GM21528 (cell line): ENCODE results near the gene ENGASE.

ENCODE experiments used
- ATAC-seq: cut with Tn5 transposase; IDR thresholded peaks from one replicate; pipeline ENCODE4 v1.9.1; 2021; ENCODE audit warnings: mild to moderate bottlenecking, moderate library complexity; ENCODE audit not compliant: unreplicated experiment, low FRiP score

The ENGASE gene

DNA sequence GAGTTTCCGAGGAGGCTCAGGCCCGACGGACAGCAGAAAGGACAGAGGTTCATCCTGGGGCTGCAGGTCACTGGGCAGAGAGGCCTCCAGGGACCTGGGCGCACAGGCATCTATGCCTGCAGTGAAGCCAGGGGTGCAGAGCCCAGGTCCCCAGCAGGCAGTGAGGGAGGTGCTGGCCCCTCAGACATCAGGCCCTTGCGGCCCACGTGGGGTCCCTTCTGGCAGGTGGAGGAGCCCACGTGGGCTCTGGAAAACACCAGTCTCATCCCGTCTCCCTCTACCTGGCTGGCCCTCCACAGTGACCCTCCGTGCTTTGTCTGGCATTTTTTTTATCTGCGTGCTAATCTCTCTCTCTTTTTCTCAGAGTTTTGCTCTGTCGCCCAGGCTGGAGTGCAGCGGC lies 36.5 kb downstream of the ENGASE start:
- no peak for ATAC-seq

DNA sequence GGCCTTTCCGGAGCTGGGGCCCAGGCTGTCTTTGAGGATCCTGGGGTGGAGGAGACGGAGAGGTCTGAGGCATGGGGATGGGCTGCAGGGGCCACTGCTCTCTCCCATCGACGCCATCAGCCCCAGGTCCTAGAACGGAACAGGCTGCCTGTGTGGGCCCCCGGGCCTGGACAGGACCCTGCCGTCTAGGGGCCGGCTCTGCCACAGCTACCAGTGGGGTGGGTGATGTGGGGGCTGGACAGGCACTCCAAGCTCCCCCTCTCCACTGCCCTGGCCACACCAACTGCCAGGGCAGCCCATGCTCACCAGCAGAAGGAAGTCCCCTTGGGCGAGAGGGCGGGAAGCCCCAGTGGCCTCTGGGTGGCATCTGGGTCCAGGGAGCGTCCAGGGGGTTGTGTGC lies 37.8 kb downstream of the ENGASE start:
- no peak for ATAC-seq

DNA sequence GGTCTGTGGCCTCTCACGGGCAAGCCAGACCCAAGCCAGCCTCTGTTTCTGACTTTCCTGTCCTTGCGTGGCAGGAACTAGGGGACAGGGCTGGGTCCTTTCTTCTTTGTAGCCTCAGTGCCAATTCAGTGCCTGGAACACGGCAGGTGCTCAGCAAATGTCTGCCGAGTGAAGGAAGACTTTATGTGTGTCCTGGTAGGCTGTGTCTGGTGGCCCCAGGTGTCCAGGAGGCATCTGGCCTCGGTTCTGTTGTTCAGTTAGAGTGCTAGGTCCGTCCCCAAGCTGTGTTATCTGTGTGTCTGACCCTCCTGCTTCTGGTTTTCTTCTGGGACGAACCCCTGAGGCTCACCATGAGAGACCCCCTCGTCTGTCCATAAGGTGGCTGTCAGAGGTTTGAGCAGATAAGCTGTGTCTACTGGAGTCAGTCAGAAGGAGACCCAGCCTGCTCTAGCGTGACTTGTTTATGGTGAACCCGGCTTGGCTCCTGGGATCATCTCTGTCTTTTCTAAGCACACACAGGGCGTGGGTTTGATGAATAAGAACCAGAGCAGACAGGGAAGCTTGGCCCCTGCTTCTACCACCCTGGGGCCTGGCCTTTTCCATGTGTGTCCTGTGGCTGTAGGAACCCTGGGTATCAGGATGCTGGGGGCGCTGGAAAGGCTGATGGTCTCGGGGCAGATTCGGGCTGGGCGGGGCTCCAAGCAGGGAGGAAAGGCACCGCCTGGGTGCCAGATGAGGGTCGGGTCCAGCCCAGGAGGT lies 39.3 kb downstream of the ENGASE start:
- no peak for ATAC-seq

DNA sequence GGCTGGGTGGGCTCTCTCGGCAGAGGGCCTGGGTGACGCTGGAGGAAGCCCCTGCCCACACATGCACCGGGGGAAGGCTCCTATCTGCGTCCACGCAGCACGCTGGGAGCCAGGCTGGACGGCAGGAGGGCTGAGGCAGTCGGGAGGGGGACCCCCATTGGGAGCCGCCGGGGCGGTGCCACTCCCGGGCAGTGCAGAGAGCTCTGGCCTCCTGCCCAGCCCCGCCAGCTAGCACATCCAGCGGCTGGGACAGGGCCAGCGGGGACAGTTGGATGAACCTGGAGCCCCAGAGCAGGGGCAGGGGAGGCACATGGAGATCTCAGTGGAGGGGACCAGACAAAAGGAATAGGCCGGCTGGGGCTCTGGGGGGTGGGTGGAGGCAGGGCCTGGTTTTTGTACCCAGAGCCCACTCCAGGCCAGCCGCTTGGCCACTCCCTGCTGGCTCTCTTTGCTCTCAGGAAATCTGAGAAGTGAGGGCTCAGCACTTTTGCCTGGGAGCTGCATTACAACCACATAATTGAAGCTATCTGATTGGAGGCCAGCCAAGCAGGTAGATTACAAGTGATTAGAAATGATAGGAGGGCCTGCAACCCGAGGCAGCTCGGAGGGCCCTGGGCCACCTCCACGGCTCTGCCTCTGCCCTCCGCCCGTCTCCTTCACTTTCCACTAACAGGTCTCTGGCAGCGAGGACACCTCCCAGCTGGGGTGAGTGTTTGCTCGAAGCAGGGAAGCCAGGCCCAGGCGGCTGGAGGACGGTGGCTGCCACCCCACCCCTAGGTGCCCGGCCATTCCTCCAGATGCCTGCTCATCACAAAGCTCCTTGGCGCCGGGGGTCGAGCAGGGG lies 40.1 kb downstream of the ENGASE start:
- ATAC-seq = no peak

DNA sequence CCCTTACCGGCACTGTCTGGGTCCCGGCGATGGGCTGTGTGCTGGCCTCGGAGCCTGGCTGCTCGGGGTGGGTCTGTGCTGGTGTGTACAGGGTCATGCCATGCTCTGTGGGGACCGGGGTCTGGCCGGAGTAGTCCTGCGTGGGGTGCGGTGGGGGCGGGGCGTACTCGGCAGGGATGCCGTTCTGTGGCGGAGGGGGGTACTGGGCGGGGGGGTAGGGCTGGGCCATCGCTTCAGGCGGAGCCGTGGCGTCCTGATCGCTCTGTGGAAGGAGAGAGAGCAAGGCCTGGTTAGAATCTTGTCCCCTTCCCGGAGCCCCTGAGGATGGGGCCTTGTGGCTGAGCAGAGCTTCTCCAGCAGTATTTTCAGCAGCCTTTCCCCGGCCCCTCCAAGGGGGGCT lies 40.9 kb downstream of the ENGASE start:
- ATAC-seq = no peak

DNA sequence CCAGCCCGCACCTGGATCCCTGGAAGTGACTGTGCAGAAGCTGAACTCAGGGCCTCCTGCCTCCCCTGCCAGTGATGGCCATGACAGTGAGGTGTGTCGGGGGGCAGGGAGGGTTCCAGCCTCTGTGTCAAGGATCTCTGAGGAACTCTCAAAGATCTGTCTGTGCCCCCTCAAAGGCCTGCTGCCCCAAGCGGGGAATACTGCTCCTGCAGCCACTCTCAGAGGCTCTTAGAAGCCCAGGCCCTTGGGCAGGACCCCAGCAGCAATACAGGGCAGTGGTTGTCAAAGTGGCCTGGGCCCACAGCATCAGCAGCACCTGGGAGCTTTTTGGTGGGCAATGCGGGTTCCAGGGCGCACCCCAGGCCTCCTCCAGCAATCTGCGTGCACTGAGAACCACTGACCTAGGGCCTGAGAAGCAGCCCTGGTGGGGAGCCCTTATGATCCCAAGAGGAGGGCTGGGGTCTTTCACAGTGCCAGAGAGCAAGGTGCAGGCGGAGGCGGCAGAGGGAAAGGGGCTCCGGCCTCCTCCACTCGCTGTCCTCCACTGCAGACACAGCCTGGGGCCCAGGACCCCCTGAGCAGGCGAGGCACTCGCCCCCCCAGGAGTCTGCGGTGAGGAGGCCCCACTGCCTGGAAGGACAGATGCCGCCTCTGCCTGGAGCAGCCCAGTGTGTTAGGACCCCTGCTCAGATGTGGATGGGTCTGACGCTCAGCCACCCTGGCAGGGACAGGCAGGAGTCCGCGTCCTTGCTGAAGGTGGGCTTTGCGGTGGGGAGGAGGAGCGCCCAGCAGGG lies 42.1 kb downstream of the ENGASE start:
- ATAC-seq = no peak

DNA sequence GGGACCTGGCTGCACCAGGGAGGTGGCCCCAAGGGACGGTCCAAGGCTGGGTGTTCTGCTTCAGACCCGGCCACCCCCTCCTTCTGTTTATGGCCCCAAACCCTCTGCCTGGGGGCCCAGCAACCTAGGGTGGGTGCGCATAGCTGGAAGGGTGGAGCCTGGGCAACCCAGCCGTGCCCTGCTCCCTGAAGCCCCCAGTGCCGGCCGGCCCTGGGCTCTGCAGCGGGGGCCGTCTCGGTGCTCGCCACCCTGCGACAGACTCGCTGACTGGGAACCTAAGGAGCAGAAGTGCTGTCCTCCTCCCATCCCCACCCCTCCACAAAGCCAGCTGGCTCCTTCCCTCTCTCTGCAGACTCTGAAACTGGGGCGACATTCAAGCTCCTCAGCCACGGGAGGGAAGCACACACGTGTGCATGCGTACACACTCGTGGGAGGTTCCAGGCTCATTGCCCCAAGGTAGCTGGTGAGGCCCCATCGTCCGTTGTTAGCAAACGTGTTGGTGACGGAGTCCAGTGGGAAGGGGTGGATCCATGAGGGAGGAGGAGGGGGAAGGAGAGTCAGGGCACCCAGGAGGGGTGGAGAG lies 43.4 kb downstream of the ENGASE start:
- ATAC-seq = no peak

DNA sequence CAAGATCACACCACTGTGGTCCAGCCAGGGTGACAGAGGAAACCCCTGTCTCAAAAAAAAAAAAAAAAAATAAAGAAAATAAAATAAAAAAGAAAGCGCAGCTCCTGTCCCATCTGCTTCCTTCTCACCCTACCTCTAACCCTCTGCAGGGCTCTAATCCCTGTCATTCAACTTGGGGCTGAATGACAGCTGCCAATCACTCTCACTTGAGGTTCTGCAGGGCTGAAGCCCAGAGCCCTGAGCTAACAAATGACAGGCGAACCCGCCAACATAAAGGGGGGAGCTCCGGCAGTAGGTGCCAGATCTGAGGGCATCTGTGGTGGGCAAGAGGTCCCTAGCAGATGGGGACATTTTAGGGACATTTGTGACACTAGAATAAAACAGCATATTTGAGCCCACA lies 44.3 kb downstream of the ENGASE start:
- ATAC-seq = no peak

DNA sequence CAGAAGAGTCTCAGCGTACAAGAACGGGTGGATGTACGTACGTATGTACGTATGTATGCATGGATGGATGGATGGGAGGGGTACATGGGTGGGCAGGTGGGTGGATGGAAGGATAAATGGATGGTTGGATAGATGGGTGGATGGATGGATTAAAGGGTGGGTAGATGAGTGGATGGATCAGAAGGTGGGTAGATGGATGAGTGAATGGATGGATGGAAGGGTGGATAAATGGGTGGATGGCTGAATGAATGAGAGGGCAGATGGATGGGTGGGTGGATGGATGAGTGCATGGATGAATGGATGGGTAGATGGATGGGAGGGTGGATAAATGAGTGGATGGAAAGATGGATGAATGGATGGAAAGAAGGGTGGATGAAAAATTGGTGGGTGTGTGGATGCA lies 45.6 kb downstream of the ENGASE start:
- no peak for ATAC-seq

DNA sequence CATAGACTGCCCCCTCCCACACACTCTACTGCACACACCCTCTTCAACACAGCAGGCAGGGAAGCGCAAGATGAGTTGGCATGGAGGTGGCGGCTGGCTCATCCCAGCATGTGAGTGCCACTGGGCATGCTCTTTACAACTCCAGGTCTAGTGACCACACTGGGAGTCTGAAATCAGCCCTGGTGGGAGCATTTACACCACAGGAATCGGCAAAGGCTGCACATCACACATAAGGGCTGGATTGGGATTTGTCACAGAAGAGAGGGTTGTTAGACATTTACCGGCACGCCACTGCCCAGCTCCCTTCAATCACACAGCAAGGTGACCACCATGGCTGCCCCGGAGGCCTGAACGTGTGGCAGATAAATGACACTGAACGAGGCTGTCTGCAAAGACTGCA lies 49.4 kb downstream of the ENGASE start:
- no peak for ATAC-seq

DNA sequence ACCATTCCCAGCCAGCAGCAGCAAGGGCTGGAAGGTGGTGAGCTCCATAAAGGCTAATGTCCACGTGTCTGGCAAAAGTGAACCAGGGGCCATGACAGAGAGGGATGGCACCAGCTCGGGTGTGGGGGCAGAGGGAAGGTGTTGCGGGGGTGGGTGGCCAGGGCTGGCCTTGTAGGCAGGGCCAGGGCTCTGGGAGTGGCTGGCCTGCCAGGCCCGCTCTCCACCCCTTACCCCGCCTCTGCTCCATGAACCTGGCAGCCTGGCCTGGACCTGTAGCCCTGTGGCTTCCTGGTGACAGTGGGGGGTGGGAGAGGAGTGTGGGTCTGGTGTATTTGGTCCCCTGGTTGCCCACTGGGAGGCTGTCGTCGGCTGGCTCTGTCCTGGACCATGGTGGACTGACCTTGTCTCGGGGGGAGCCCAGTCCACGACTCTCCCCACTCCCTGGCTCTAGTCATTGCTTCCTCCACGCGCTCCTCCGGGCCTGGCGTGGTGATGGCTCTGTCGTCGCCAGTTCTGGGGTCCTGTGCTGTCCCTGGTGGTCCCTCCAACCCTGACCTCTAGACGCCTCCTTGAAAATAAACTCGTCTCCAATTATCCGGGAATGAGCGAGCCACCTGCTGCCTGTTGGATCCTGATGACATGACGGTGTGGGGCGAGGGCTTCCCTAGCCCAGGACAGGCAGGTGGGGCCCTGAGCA lies 50.0 kb downstream of the ENGASE start:
- no peak for ATAC-seq

DNA sequence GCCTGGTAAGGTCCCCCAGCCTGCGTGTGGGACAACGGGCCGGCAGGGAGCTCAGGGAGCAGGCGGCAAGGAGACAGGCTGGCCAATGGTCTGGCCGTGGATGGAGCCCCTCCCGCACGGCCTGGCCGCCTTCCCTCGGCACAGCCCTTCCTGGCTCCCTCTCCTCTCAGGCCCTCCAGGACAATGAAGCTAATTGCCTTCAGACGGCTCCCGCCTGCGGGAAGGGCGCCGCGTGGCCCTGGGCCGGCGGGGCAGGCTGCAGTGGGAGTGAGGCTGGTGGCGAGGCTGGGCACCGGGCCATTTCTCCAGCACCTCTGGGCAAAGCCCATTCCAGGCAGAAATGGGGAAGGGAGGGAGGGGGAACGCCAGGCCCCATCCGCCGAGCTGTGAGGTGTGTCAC lies 50.9 kb downstream of the ENGASE start:
- ATAC-seq = no peak

DNA sequence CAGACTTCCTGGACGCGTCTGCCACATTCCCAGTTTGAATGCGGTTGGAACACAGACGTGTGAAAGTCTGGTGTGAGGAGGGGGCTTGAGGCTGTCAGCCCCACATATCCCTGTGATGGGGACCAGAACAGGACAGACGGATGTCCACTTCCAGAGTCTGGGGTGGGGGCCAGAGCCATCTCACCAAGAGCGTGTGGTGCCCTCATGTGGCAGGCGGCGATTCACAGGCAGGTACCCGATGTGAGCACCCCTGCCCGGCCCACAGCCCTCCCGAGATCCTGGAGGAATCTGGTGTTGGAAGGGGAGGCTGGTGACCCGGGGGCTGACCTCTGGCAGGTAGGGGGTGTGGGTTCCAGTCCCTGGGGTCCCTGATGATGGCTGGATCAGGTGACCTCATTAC lies 51.5 kb downstream of the ENGASE start:
- ATAC-seq = no peak

DNA sequence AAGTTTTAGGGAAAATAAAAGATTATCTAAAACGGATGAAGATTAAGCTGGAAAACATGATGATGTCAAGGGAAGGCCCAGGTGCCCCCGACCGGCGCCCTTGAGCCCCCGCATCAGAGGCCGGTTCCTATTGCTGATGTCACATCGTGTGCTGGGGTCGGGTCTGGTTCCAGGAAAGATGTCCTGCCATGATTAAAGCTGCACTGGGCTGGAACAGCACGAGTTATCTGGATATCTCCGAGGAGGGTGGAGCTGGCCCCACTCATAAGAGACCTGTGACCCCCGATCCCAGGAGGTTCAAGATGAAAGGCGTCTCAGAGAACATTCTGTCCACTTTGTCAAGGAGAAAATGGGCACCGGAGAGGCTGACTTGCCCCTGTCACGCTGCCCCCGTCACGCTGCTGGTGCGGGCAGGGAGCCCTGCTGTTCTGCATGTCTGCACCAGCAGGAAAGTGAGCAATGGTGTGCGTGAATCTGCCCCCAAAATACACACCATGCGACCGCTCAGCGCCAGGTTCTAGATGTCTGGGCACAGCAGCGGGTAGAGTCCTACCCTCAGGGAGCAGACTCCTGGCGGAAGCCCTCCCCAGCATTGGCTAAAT lies 53.0 kb downstream of the ENGASE start:
- ATAC-seq = no peak

DNA sequence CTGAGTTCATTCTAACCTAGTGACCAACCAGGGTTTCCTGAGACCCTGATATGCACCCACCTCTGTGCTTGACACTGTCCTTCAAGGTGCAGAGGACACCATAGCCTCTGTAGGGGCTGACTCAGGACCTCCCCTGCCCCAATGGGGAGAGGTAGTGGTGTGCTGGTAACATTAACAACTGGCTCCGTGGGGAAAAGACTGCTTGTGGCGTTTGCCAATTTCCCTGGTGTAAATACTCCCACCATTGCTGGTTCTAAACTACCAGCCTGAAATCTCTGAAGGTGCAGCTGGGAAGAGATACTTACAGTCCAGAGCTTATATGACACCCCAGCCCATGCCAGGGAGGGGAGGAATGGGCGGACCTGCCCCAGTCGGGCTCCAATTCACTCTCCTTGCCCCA lies 54.9 kb downstream of the ENGASE start:
- ATAC-seq = no peak

DNA sequence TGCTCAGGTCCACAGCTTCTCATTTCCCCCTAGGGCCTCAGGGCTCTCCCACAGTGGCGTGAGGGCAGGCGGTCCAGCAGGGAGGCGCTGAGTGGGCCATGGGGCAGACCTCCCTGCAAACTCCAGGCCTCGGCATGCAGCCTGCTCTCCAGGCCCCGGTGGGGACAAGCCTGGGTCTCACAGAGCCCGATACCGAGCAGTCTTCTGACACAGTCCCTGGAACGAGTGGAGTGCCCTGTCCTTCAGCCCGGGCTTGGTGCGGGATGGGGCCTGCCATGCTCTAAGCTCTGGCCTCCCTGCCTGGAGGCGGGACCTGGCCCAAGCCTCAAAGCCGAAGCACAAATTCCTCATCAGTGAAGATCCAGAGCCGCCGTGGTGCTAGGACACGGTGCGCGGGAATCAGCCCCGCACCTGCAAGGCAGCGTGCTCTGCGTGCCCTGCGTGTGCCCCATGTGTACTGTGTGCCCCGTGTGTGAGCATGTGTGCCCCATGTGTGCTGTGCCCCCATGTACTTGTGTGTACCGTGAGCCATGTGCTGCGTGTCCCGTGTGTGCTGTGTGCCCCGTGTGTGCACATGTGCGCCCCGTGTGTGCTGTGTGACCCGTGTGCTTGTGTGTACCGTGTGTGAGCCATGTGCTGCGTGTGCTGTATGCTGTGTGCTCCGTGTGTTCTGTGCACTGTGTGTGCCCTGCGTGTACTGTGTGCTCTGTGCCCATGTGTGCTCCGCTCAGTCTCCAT lies 56.1 kb downstream of the ENGASE start:
- ATAC-seq = no peak

DNA sequence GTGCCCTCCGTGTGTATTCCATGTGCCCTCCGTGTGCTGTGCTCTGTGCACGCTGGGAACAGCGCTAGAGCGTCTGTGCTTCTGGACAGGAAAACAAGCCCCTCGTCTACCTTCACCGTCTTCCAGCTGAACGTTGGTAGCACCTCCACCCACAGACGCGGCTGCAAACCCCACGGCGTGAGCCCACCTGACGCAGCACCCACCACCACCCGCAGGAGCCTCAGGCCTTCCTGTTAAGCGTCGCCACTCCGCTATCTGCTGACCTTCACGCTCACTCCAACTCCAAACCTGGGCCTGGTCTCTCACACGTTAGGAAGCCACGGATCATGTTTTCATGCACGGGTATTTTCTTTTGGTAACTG lies 56.6 kb downstream of the ENGASE start:
- ATAC-seq = no peak

DNA sequence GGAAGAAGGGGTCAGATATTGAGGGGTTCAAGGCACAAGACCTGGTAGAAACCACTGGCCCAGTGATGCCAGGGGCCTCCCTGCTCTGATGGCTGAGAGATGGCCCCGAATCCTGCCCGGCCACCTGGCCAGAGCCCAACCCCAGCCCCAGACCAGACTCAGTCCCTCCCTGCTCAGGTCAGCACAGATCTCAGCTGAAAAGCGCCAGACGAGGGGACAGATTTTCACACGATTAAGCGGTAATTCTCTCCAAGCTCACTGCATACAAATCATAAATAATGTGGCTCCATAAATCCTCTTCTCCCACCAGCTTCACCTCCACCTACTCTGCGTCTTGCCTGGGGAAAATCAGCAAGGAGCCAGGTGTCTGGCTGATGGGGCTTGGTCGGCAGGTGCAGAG lies 57.1 kb downstream of the ENGASE start:
- no peak for ATAC-seq
